Thyroid gland (tissue), 4 donors: ENCODE results near the gene SLC25A45.

Experiments used
- POLR2A ChIP-seq, 2 donors: fragments of 450-650 bp; IDR thresholded peaks; one replicate each; pipeline ENCODE4 v1.6.1; 2017; ENCODE audit warnings: antibody characterized with exemption in 2 of 2, mild to moderate bottlenecking in 2 of 2, moderate library complexity in 1 of 2
- TF ChIP-seq, protein P1 (sequence below), 6 experiments: fragments of 200-600 bp in 3 of 6; fragments of 450-650 bp in 3 of 6; sonication (generic) in 3 of 6; IDR thresholded peaks; one replicate each; pipeline ENCODE4 v1.5.1; 2016 to 2019; ENCODE audit warnings: antibody characterized with exemption in 6 of 6, mild to moderate bottlenecking in 2 of 6, inconsistent platforms in 1 of 6, moderate library complexity in 1 of 6

DNA sequence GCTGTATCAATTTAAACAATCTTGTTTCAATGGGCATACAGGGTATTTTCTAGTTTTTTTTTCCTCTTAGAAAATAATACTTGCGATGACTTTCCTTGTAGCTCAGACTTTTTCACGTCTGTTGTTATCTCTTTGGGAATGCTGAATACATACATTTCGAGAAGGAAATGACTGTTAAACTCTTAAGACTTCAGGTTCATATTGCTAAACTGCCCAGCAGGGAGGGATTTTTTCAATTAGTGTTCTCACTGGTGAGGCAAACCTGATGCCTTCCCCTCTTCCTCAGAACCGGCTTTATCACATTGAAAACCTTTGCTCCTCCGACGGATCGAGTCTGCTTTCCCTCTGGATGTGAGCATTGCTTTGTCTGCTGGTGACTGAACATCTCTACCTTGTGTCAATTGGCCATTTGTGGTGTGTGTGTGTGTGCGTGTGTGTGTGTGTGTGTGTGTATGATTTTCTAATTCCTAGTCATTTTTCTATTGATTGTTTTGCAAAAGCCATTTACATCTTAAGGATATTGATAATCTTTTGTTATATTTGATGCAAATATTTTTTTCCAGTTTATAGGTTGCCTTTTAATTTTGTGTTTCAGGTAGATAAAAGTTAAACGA is 46.7 kb upstream of the SLC25A45 start:
- TF ChIP-seq, protein P1, sequence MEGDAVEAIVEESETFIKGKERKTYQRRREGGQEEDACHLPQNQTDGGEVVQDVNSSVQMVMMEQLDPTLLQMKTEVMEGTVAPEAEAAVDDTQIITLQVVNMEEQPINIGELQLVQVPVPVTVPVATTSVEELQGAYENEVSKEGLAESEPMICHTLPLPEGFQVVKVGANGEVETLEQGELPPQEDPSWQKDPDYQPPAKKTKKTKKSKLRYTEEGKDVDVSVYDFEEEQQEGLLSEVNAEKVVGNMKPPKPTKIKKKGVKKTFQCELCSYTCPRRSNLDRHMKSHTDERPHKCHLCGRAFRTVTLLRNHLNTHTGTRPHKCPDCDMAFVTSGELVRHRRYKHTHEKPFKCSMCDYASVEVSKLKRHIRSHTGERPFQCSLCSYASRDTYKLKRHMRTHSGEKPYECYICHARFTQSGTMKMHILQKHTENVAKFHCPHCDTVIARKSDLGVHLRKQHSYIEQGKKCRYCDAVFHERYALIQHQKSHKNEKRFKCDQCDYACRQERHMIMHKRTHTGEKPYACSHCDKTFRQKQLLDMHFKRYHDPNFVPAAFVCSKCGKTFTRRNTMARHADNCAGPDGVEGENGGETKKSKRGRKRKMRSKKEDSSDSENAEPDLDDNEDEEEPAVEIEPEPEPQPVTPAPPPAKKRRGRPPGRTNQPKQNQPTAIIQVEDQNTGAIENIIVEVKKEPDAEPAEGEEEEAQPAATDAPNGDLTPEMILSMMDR (IDR thresholded peaks at IDR 0.05), result no peak
- peak in 1 of 2 donors; percentile 32 for TF ChIP-seq POLR2A (IDR thresholded peaks at IDR 0.05)
